ENCODE results near the gene SLC38A1.
"Not testable (repeated sequence)": the region's sequence is repeated elsewhere in the genome, so short reads cannot be mapped to it uniquely, and the experiment has no call there.

The SLC38A1 gene

DNA sequence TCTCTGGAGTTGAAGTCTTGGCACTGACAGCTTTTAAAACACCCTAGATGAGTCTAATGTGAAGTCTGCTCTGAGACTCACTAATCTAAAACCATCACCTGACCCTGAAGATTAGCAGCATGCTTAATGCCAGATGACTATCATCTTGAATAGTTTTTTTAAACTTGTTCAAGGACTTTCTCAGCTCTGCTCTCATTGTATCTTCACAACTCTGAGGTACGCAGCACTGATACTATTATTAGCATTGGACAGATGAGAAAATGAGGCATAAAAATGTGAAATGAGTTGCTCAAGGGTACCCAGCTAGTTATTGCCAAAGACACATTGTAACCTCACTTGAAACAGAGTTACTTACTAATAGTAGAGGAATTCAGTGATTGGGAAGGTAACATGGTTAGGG is 4.8 kb downstream of the SLC38A1 start:
- DNase-seq (ENCODE audit: low read depth, low spot score): no peak

DNA sequence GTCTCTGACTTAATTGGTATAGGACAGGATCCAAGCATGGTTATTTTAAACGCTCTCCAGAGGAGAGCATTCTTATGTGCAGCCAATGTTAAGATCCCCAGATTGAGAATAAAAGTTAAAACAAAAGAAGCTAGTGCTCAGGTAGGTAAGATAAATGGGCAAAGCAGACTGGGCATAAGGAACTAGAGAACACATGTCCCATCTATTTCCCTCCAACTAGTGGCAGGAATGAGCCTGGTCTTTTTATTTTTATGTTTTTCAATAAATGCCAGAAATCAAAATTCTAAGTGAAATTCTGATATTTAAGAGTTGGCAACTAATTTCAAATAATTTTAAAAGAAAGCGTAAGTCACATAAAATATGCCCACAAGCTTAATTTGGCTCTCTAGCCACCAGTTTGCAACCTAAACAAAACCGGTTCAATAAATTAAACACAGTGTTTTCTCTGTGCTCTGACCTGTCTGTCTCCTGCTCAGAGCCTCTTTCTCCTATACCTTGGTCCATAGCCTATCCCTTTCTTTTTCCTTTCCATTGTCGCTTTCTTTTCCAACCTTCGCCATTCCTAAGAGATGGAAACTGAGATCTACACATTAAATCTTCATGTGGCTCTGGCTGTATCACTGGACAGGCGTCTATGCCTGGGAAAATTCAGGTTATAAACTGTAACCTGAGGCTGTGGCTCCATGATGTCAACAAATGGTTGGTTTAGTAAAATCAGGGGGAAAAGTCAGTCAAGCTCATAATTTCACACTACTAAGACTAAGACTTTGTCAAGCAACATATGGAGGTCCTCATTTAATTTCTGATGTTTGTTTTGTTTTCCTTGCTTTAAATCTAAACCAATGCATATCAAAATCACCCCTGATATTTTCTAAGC is 5.5 kb downstream of the SLC38A1 start:
- no peak for DNase-seq (ENCODE audit: low read depth, low spot score)

DNA sequence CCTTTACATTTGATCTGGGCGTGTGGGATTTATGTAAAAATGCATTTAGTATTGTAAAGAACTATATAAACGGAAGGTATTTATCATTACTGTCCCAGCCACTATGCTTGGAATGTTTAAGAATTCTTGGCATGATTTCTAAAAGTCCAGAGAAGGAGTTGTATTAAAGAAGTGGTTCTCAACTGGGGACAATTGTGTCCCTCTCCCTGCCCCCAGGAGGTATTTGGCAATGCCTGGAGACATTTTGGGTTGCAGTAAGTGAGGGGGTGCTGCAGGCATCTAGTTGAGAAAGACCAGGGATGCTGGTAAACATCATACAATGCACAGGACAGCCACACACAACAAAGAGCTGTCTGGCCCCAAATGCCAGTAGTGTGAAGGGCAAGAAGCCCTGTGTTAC is 7.2 kb downstream of the SLC38A1 start:
- DNase-seq (ENCODE audit: low read depth, low spot score): no peak

DNA sequence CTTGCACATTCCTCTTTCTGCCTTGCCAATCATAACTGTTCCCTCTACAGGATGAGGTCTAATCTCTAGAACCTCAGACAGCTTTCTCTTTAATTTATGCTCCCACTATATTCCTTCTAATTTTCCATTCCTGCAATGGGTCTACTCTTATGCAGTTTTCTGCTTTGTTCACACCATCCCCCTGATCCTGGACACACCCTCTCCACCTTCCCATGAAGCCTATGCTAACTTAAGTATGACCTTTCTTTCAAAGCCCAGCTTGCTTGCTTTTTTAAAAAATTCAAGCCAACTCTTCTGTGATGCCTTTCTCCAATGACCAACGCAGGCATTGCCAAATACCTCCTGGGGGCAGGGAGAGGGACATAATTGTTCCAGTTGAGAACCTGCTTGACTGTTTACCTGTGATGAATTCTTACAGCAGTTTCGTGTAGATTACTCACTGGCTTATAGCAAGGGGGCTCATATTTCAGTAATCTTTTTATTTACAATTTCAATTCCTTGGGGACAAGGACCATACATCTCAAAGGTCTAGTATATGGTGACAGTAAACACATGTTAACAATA is 7.8 kb downstream of the SLC38A1 start:
- no peak for DNase-seq (ENCODE audit: low read depth, low spot score)

DNA sequence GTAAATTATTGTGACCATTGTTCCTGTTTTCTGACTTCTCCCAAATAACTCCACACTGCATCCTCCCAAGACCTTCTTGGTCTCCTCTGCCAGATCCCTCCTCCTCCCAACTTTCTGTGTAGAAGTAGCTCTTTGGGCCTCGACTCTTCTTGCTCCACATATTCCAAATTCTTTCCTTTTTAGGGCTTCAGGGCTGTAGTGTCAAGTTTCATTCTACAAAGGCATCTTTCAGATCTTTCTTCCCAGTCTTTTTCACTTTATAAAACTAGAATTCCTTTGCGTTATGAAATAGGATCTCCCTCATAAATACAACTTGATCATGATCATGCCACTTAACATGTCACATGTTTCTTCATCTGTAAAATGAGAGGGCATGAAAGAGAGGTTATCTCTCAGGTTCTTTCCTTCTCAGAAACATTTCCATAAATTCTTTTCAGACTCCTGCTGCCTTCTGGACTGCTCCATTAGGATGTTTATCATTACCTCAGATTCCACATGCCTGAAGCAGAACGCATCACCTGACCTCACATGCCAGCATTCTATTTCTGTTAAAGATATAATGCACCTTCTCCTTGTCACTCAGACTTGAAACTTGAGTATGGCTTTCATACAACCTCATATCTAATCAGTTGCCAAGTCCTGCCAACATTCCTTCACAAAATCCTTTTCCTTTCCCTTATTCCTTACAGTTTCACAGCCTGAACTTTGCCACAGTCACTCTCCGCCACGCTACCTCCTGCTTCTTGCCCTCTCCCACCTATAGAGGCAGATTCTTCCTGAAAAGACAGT is 8.5 kb downstream of the SLC38A1 start:
- DNase-seq (ENCODE audit: low read depth, low spot score): no peak

DNA sequence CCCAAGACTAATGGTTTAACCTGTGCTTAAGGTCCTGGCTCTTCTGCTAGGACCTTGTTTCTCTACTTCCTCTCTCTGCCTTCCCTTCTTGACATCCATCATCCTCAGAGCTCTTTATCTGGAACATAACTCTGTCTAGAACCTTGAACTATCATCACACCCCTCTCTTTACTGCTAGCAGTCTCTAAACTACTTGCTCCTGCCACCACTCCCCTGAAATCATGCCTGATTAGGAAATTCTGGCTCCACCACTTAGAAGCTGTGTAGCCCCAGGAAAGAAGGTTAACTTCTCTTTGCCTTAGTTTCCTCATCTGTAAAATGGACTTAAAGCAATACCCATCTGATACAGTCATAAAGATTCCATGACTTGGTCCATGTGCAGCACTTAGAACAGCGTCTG is 9.1 kb downstream of the SLC38A1 start:
- DNase-seq (ENCODE audit: low read depth, low spot score): no peak

DNA sequence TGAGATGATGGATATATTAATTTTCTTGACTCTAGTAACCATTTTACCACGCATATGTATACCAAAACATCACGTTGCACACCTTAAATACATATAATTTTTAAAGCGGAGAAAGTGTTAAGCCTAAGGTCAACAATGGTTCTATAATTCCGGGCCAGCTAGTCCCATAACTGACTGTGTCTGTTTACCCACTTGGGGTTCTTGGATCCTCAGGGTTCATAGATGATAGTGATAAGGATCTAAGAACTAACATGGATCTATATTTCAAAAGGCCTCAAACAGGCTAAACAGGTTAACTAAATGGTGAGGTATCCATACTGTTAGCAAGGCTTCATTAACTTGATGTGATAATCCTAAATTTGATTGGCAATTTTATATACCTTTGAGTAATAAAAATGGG is 9.8 kb downstream of the SLC38A1 start:
- DNase-seq (ENCODE audit: low read depth, low spot score): no peak

DNA sequence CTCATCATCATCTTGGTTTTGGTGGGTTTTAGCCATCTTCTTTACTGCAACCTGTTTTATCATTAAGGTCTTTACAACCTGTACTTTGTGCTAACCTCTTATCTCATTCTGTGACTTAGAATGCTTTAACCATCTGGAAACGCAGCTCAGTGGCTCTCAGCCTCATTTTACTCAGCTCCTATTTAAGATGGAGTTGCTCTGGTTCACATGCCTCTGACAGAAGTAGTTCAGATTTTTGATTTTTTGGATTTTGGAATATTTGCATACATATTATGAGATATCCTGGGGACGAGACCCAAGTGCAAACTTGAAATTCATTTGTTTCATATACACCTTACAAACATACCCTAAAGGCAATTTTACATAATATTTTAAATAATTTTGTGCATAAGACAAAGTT is 10.7 kb downstream of the SLC38A1 start:
- DNase-seq (ENCODE audit: low read depth, low spot score): no peak

DNA sequence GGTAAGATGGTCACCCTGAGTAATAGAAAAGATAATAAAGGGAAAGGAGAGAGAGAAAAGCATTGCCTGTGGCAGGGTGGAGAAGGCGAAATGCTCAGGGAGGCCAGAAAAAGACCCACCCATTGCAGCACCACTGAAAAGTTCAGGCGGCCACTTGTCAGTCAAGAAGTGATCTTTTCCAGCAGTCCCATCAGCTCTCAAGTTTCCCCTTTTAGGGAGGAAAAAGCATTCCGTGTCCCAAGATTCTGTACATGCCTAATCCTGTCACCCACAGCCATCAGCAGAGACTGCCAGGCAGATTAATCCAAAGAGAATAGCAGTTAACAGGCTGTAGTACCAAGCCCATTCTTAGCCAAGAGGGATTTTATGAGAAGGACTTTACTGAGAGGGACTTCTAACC is 11.9 kb downstream of the SLC38A1 start:
- DNase-seq (ENCODE audit: low read depth, low spot score): no peak

DNA sequence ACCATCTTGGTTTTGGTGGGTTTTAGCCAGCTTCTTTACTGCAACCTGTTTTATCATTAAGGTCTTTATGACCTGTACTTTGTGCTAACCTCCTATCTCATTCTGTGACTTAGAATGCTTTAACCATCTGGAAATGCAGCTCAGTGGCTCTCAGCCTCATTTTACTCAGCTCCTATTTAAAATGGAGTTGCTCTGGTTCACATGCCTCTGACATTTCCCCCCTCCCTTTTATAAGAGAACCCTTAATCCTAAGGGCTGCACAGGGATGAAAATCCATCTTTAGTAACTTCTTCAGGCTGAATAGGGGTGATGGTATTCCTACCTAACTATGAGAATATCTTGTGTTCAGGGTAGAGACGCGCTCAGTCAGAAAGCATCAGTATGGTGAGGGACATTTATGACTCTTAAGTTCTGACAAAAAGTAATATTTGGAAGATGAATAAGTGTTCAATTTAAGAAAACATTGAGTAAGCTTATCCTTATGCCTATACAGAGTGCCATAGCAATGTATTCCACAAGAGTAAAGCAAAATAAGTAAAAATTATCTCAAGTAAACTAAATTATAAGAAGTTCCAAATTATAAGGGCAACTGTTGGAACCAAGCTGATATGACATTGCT is 15.2 kb downstream of the SLC38A1 start:
- no peak for DNase-seq (ENCODE audit: low read depth, low spot score)

DNA sequence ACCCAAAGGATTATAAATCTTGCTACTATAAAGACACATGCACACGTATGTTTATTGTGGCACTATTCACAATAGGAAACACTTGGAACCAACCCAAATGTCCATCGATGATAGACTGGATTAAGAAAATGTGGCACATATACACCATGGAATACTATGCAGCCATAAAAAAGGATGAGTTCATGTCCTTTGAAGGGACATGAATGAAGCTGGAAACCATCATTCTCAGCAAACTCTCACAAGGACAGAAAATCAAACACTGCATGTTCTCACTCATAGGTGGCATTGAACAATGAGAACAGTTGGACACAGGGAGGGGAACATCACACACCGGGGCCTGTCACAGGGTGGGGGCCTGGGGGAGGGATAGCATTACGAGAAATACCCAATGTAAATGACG is 16.8 kb downstream of the SLC38A1 start:
- not testable (repeated sequence) for DNase-seq (ENCODE audit: low read depth, low spot score)

DNA sequence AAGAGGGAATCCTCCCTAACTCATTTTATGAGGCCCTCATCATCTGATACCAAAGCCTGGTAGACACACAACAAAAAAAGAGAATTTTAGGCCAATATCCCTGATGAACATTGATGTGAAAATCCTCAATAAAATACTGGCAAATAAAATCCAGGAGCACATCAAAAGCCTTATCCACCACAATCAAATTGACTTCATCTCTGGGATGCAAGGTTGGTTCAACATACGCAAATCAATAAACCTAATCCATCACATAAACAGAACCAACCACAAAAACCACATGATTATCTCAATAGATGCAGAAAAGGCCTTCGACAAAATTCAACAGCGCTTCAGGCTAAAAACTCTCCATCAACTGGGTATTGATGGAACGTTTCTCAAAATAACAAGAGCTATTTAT is 18.9 kb downstream of the SLC38A1 start:
- DNase-seq (ENCODE audit: low read depth, low spot score): not testable (repeated sequence)

DNA sequence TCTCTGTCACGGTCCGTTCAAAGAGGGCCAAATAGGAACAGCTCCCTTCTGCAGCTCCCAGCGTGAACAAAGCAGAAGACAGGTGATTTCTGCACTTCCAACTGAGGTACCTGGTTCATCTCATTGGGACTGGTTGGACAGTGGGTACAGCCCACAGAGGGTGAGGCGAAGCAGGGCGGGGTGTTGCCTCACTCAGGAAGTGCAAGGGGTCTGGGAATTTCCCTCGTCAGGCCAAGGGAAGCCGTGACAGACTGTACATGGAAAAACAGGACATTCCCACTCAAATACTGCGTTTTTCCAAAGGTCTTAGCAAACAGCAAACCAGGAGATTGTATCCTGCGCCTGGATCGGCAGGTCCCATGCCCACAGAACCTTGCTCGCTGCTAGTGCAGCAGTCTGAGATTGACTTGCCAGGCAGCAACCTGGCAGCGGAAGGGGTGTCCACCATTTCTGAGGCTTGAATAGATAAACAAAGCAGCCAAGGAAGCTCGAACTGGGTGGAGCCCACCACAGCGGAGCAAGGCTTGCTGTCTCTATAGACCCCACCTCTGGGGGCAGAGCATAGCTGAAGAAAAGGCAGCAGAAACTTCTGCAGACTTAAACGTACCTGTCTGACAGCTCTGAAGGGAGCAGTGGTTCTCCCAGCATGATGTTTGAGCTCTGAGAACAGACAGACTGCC is 22.7 kb downstream of the SLC38A1 start:
- DNase-seq (ENCODE audit: low read depth, low spot score): no peak

DNA sequence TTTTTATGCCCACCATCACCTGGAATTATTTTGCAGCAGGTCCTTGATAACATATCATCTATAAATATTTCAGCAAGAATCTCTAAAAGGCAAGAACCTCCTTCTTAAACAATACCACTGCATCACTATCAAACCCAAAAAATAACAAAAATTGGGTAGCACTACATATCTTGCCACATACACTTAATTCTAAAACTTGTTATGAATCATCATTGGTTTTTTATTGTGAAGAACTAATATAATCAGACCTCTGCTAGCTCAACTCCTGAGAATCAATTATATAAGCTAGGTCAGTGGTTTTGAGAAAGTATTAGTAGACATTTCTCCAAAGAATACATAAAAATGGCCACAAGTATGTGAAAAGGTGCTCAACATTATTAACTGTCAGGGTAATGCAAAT is 23.8 kb downstream of the SLC38A1 start:
- no peak for DNase-seq (ENCODE audit: low read depth, low spot score)

DNA sequence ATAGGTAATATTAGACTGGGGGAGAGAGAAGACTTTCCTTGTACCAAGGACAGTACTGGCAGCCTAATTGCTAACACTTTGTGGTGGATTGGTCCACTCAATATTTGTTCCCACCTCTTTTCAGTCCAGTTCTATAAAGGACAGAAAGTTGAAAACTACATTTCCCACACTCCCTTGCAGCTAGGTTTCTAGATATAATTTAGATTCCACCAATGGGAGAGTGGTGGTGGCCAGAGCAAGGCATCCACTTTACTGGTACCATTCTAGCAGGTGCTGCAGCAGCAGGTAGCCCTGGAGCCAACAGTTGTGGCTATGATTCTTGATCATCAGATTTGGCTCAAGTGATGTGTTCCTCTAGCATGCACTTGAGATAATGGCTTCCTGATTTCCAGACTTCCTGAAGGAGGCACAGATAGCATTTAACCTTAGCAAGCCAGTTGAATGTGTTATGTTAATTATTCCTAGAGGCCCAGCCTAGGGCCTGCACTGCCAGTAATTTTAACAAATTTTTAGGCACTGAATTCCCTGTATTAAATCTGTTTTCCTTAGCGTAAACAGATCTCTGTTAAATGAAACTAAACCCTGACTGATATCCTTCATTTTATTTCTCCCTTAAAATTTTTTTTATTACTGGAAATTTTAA is 24.4 kb downstream of the SLC38A1 start:
- DNase-seq (ENCODE audit: low read depth, low spot score): no peak

DNA sequence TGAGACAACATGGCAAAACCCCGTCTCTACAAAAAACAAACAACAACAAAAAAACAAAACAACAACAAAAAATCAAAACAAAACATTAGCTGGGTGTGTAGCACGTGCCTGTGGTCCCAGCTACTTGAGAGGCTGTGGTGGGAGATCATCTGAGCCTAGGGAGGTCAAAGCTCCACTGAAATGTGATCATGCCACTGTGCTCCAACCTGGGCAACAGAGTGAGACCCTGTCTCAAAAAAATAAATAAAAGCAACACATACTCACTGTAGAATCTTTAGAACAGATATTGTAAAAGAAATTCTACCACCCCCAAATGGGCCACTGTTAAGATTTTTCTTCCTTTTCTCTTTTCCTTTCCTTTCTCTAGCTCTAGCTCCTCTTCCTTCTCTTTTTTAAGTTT is 26.3 kb downstream of the SLC38A1 start:
- no peak for DNase-seq (ENCODE audit: low read depth, low spot score)

DNA sequence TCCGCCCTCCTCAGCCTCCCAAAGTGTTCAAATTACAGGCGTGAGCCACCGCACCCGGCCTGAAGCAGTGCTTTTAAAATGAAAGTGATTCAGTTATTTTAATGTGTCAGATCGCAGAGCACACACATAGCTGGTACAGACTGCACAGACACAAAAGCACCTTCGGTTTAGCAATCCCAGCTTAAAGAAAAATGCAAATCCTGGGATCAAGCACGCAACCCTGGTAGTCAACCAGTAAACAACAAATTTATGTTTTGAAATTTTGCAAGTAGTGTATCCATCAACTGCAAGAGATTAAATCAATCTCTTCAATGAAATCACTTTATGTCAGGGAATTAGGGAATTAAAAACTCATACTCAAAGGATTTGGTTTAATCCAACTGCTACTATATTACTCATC is 28.4 kb downstream of the SLC38A1 start:
- no peak for DNase-seq (ENCODE audit: low read depth, low spot score)

DNA sequence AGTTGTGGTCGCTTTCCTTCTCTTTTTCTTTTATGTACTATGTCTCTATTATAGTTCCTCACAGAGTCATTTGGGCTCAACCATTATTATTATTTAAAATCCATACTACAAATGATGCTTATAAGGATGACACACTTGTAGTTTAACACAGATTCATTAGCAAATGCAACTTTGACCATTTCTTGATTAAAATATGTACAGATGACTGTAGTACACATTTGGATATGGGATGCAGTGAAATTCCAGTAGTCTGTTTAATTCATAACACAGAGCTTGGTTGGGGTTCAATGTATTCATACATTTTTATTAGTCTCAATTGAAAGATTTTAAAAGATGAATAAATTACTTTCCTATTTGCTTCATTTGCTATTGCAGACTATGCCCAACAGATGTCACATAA is 30.0 kb downstream of the SLC38A1 start:
- no peak for DNase-seq (ENCODE audit: low read depth, low spot score)

DNA sequence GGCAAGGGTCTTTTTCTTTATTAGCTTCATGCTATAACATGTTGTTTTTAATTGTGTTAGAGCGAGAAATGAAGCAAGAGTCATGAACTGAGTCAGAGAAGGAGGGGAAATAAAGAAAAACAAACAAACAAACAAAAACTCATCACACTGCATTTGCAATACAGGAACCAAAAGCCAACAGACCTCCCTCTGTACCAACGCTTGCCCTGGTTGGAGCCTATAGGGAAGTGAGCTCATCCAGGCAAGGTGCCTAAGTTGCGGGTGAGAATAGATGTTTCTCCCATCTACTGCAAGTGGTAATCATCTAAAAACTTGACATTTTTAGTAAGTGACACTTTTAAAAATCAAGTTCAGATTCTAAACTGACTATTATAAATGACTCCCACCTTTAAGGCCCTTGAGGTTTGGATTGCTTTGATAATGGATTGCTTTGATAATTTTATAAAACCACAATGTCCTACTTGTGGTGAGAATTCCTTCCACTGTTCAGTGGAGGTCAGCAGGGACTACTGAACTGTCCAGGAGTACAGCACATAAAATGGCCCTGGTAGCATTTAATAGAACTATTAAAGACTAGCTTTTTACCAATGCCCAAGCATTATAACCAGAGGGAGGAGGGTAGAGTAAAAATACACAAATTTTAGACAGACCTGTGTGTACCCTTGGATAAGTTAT is 31.3 kb downstream of the SLC38A1 start:
- DNase-seq (ENCODE audit: low read depth, low spot score): no peak

DNA sequence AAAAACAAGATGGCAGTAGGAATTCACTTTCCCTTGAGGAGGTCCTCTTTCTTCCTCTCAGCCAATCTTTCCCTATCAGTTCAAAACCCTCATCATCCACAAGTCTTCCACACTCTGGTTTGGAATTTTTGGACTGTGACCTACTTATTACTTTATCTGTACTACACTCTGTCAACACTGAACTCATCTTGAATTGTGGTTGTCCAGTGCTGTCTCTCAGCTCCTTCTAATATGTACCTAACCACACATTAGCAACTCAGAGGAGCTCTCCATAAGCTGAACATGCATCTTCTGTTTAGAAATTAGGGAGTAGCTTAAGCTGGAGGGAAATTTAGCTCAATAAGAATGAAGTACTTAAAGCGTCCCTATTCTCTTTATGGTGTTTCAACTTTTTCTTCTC is 34.8 kb downstream of the SLC38A1 start:
- DNase-seq (ENCODE audit: low read depth, low spot score): no peak

DNA sequence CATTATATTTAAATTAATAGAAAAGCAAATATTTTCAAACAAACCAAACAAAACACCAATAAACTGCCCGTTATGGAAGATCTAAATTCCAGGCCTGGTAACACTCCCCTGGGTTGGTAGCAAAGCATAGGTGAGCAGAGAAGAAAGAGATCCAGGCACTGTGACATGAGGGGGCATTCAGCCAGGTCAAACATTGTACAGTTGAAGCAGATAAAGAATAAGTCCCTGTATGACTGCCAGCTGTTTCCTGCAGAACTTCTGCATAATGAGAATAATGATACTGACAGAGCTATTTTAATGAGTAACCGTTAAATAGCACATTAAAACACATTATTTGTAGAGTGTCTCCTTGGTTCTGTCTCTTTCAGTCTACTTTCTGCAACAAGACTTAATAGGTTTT is 35.4 kb downstream of the SLC38A1 start:
- no peak for DNase-seq (ENCODE audit: low read depth, low spot score)

Measured in iPS DF 19.7 (cell line).